HL-60/S4 treated with retinoic acid at 250 ng/mL for 4 days and 3 days (cell line): ENCODE results near the gene MPHOSPH10.
"Not testable (repeated sequence)": the region's sequence is repeated elsewhere in the genome, so short reads cannot be mapped to it uniquely, and the experiment has no call there.

Experiments used
- in situ Hi-C: fragments of 300-500 bp; cut with MboI; formaldehyde crosslinking; loops from 2 replicates; pipeline ENCODE4 v1.7.0; 2022; ENCODE audit warnings: low sequenced_read_pairs

The MPHOSPH10 gene

GRCh38 chr2:71130152-71130904, at the start of gene MPHOSPH10, which contains the start of gene MCEE:
Gene MPHOSPH10, plus strand, starts transcription at chr2:71130634. Its CDS starts 32 bp downstream, at chr2:71130666.
Gene MCEE, minus strand, starts transcription at chr2:71130229. Its CDS starts 10 bp downstream, at chr2:71130219.
- in situ Hi-C loops = no loop called here

GRCh38 chr2:71082402-71083252, 47.8 kb upstream of the MPHOSPH10 start:
- in situ Hi-C loops = no loop called here

- in situ Hi-C loops = not testable (repeated sequence)
Measured at GRCh38 chr2:71083297-71083696, 47.1 kb upstream of the MPHOSPH10 start.

GRCh38 chr2:71083752-71084312, 46.6 kb upstream of the MPHOSPH10 start:
- in situ Hi-C loops = not testable (repeated sequence)

GRCh38 chr2:71085325-71086003, 45.0 kb upstream of the MPHOSPH10 start:
- in situ Hi-C loops = not testable (repeated sequence)

GRCh38 chr2:71089475-71089874, 41.0 kb upstream of the MPHOSPH10 start:
- in situ Hi-C loops = not testable (repeated sequence)

GRCh38 chr2:71091808-71092207, 38.6 kb upstream of the MPHOSPH10 start:
- in situ Hi-C loops = not testable (repeated sequence)

GRCh38 chr2:71092491-71093260, 37.8 kb upstream of the MPHOSPH10 start:
- in situ Hi-C loops = not testable (repeated sequence)

- in situ Hi-C loops = no loop called here
Measured at GRCh38 chr2:71100195-71100964, 30.1 kb upstream of the MPHOSPH10 start.

GRCh38 chr2:71101656-71102055, 28.8 kb upstream of the MPHOSPH10 start:
- in situ Hi-C loops = no loop called here

- in situ Hi-C loops = no loop called here
Measured at GRCh38 chr2:71102981-71103681, 27.3 kb upstream of the MPHOSPH10 start.

- in situ Hi-C loops = no loop called here
Measured at GRCh38 chr2:71103809-71104208, 26.6 kb upstream of the MPHOSPH10 start.

- in situ Hi-C loops = not testable (repeated sequence)
Measured at GRCh38 chr2:71106463-71106862, 24.0 kb upstream of the MPHOSPH10 start.

- in situ Hi-C loops = no loop called here
Measured at GRCh38 chr2:71108091-71108490, 22.3 kb upstream of the MPHOSPH10 start.

GRCh38 chr2:71113843-71114242, 16.6 kb upstream of the MPHOSPH10 start:
- in situ Hi-C loops = no loop called here

GRCh38 chr2:71117063-71117462, 13.4 kb upstream of the MPHOSPH10 start:
- in situ Hi-C loops = no loop called here

- in situ Hi-C loops = no loop called here
Measured at GRCh38 chr2:71120195-71120594, 10.2 kb upstream of the MPHOSPH10 start.

GRCh38 chr2:71121479-71121878, 9.0 kb upstream of the MPHOSPH10 start:
- in situ Hi-C loops = no loop called here
